Activated CD4-positive, CD25-positive, alpha-beta regulatory T cell treated with anti-CD3 and anti-CD28 coated beads, Interleukin-2, amount 50 U/mL, for 24 hours (primary cell): ENCODE results near the gene ELK4.

ENCODE experiments used
- ATAC-seq, 2 donors: fragments of 150-1000 bp; cut with Tn5 transposase; one replicate each; pipeline ENCODE4 v1.10.0; 2021; ENCODE audit warnings: mild to moderate bottlenecking in 1 of 2, moderate library complexity in 1 of 2

Gene ELK4

GRCh38 chr1:205626216-205626615 is 5.6 kb downstream of the ELK4 start:
- no peak for ATAC-seq

DNA sequence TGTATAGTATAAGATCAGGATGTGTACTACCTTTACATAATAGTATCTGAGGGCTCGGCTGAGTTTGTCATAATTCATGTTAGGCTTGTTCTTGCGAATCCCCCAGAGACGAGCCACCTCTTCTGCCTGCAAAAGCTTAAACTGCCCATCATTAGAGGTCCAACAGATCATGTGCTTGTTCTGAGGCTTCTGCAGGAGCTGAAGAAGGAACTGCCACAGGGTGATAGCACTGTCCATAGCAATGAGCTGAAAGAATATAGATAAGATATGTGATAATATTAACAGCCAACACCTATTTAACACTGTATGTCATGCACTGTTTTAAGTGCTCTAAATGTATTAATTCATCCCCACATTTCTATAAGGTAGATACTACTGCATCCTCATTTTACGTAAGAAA is 8.2 kb downstream of the ELK4 start:
- no peak for ATAC-seq

DNA sequence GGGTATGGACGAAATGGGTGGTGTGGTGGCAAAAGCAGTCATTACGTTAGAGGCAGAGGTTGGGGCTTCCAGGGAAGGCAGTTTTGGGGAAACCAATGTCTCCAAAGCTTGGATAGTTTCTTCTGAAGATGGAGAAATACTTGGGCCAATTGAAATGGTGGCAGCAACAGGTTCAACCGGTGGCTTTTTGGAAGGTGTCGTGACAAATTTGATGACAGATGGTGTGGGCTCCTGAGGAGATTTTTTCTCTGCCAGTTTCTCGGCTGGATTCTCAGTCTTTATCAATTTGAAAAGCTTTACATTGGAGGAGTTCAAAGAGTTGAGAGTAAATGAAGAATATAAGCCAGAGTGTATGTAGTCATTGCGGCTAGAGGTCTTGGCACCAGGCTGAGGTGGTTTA is 11.5 kb downstream of the ELK4 start:
- no peak for ATAC-seq

GRCh38 chr1:205619376-205619775 is 12.4 kb downstream of the ELK4 start:
- ATAC-seq, result no peak

GRCh38 chr1:205616563-205617293 is 15.1 kb downstream of the ELK4 start:
- ATAC-seq, result peak; percentile 56 to 82

GRCh38 chr1:205615789-205616188 is 16.0 kb downstream of the ELK4 start:
- no peak for ATAC-seq

GRCh38 chr1:205613854-205614412 is 17.9 kb downstream of the ELK4 start:
- ATAC-seq, result peak in 1 of 2 donors; percentile 27

DNA sequence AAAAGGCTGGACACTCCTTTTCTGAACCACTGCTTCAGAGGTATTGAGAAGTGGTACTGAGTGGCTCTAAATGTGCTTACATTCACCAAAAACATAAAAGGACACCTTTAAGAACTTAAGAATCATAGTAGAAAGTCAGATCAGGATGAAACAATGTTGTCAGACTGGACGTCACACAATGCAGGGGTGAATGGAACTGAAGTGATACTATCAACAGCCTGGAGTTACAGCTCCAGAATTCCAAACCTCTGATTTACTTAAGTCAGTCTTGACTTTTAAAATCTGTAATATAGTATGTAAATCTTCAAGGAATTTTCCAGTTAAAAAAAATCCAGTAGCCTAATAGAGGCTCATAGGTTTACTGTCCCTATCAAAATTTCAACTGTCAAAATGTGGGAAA is 19.3 kb downstream of the ELK4 start:
- ATAC-seq, result no peak

DNA sequence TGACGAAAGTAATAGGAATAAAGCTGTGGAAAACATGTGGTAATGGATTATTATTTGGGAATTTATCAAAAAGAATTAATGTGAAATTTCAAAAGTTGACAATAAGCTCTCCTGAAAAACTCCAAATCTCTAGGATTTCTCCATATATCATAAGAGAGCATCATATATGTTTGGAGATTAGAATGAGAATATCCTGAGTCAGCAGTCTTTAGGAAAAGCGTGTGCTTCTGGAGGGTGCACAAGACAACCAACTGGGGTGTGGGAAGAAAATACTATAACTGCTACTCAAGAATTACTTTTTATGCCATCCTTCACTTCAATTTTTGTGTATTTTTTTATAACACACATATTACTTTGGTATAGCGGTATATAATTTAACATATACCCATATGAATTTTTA is 19.7 kb downstream of the ELK4 start:
- ATAC-seq, result no peak

DNA sequence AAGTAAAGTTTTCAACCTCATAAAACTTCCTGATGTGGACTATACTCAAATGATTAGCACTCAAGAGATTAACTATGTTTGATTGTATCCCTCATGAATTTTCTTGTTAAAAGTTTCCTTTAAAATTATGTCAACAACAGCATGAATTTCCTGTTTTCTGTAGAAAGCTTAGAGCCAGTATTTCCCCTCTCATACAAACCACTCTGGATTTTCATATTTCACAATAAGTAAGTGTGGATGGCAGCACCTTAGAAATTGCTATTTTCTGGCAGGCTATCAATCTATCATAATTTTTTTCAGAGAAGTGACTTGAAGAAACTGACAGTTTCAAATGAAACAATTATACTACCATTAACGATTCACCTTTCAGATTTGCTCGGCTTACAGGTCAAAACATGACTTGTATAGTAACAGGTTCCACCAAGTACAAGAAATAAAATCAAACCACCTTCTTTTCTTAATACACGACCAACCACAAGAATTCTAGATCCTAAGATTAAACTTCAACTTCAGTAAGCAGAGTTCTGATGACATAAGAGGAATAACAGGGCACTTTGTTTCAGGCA is 20.8 kb downstream of the ELK4 start:
- ATAC-seq, result peak in 1 of 2 donors; percentile 64

DNA sequence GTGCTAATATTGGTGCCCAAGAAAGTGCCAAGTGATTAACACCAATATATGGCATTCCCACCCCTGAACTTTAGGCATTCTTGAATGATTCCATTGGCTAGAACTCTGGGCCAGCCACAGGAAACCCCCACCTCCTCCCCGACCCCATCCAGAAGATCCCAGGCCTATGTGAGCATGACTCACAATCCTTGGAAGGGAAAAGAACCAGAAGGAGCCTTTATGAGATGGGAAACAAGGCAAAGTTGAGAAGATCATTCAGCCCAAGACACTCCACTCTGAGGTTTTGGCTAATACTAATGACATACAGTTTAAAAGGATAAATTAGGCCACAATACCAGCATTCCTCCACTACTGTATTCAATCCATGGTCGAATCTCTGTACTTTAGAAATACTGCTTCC is 21.8 kb downstream of the ELK4 start:
- no peak for ATAC-seq

DNA sequence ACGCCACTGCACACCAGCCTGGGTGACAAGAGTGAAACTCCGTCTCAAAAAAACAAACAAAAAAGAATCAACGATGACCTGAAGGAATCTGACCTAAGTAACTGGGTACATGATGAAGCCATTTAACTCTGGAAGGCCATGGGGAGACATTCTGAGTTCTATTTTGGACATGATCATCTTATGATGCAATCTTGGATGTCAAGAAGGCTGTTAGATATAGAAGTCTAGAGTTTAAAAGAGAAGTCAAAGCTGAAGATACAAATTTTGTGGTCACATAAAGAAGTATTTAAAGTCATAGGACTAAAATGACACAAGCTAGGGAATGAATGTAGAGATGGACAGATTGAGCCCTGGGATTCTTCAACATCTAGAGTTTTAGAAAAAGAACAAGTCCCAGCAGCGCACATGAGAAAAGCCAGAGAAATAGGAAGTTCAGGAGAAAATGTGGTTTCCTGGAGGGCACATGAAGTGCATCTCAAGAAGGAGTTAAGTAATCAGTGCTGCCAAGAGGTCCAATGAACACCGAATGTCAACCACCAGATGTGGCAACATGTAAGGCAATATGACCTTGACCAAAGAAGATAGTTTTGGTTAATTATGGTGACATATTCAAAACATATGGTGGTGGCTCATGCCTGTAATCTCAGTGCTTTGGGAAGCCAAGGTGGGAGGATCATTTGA is 26.8 kb downstream of the ELK4 start:
- ATAC-seq, result no peak

DNA sequence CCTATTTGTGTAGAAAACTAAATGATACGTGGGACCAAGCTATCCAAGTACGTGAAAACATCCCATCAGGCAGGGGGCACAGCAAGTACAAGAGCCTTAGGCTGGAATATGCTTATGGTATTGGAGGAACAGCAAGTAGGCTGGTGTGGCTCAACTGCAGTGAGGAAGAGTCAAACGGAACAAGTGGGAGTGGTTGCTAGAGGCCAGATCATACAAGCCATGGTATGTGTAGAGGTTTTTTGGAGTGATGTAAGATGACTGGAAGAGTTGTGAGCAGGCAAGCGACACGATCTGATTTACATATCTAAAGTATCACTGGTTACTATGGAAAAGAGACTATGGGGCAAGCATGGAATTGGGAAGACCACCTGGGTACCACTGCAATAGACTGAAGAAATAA is 27.8 kb downstream of the ELK4 start:
- ATAC-seq, result no peak

- ATAC-seq, result no peak
These were observed 30.6 kb downstream of the ELK4 start for GRCh38 chr1:205601205-205601604.

DNA sequence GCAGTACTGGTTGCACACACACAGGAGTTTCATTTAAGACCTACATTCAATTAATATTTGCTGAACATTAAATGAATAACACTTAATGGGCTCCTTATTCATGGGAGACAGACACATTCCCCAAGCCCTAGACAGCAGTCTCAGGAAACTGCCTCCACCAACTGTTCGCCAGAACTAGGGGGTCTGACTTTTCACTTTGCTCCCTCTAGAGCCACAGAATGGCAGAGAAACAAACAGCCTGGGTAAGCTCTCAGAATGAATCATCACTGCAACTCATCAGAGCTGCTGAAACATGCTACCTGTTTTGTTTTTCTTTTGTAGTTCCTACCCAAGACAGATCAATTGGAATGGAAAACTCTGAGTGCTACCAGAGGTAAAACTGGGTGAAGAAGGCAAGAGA is 31.7 kb downstream of the ELK4 start:
- peak; percentile 87 to 94 for ATAC-seq

GRCh38 chr1:205599669-205600042 is 32.2 kb downstream of the ELK4 start:
- no peak for ATAC-seq

- ATAC-seq, result no peak
These were observed 32.8 kb downstream of the ELK4 start for GRCh38 chr1:205598841-205599668.

GRCh38 chr1:205597691-205598314 is 34.0 kb downstream of the ELK4 start:
- no peak for ATAC-seq

DNA sequence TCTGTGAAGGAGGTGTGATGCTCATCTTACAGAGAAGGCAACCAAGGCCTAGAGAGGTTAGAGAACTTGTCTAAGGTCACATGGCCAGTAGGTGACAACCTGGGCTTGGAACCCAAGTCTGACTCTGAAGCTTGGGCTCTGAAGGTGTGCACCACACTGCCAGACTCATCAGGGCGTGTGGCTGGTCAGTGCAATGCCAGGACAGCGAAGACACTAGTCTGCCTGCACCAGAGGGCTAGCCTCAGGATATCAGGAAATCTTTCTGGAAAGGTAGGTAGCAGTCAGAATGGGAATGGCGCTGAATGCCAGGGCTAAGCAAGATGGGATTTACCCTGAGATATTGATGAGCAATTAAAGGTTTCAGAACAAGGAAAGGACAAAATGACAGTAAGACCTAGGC is 34.9 kb downstream of the ELK4 start:
- no peak for ATAC-seq

- no peak for ATAC-seq
These were observed 36.0 kb downstream of the ELK4 start for GRCh38 chr1:205595861-205596260.

DNA sequence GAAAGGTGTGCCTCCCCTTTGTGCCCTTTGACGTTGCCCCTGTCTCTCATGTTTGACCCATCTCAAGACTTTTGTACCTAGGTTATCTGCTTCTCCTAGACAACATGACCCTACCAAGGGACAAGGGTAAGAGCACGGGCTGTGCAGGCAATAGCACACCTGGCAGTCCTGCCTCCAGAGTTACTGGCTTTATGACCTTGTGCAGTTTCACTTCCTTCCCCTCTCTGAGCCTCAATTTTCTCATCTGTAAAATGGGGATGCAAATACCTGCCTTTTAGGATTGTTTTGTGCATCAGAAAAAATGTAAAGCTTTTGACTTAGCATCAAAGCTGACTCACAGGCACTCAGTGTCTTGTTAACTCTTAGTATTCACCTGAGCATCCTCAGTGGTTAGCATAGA is 36.4 kb downstream of the ELK4 start:
- ATAC-seq, result no peak

GRCh38 chr1:205594846-205595245 is 37.0 kb downstream of the ELK4 start:
- ATAC-seq, result no peak

- ATAC-seq, result no peak
These were observed 37.8 kb downstream of the ELK4 start for GRCh38 chr1:205593967-205594366.
